Peyer's patch (tissue), 4 donors: Measurements from ENCODE around the gene LAMA5. TPM values are rescaled to one million over a fixed set of nuclear protein-coding genes. Genes with fewer than 3 reads are reported as not detected.

Experiments
- DNase-seq, 3 donors: peaks; one replicate each; pipeline ENCODE4 v3.0.0-alpha.2; 2017 to 2019
- H3K27ac ChIP-seq, 4 donors: fragments of 200-600 bp; sonication (generic); one replicate each; pipeline ENCODE4 v1.5.1; 2016 to 2019
- H3K27me3 ChIP-seq, 2 donors: fragments of 200-600 bp; sonication (generic); one replicate each; pipeline ENCODE4 v1.5.1; 2019
- H3K36me3 ChIP-seq, 3 donors: fragments of 200-600 bp; sonication (generic); one replicate each; pipeline ENCODE4 v1.5.1; 2016 to 2019
- H3K4me1 ChIP-seq, 4 donors: fragments of 200-600 bp; sonication (generic); one replicate each; pipeline ENCODE4 v1.5.1; 2016 to 2019
- H3K4me3 ChIP-seq, 4 donors: fragments of 200-600 bp; sonication (generic); 1 replicate in 3 of 4; 2 replicates in 1 of 4; pipeline ENCODE4 v1.5.1; 2016 to 2019; ENCODE audit warnings: mild to moderate bottlenecking in 1 of 4
- H3K9me3 ChIP-seq, 4 donors: fragments of 200-600 bp; sonication (generic); one replicate each; pipeline ENCODE4 v1.5.1; 2016 to 2019; ENCODE audit warnings: mild to moderate bottlenecking in 1 of 4
- CTCF ChIP-seq, 6 experiments: fragments of 450-650 bp in 4 of 6; fragments of 200-600 bp in 2 of 6; sonication (generic) in 1 of 6; IDR thresholded peaks; one replicate each; pipeline ENCODE4 v1.5.1; 2017 to 2019; ENCODE audit warnings: antibody characterized with exemption in 6 of 6, mild to moderate bottlenecking in 3 of 6, moderate library complexity in 1 of 6
- POLR2A ChIP-seq, 2 donors: fragments of 450-650 bp; IDR thresholded peaks; one replicate each; pipeline ENCODE4 v1.5.1; 2017; ENCODE audit warnings: antibody characterized with exemption in 2 of 2, mild to moderate bottlenecking in 2 of 2, moderate library complexity in 2 of 2
- total RNA-seq, 4 donors: library from RNA; depleted of rRNA; stranded (reverse); fragments of >200 nt; gene quantifications; one replicate each; pipeline ENCODE4 v1.1.0, GENCODE V29; 2016

Gene LAMA5
- total RNA-seq, 4 donors from 2014 or later, result 31.2 to 328 (median 87.3) TPM

DNA sequence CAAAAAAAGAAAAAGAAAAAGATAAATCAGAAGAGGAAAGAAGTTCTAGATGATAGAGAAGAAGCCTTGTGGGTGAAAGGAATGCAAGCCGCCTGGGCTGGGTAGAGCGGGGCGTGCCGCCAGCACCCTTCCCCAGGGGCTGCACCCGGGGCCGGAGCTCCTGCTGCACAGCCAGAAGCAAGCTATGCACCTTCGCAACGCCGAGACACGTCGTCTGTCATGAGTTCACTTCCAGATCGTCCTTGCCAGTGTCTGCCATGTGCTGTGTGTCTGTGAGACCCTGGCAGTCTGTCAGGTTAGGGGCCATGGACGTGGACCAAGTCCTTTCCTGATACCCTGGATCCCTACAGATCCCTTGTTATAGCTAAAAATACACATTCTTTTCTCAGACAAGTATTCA, 89.9 kb downstream of the LAMA5 start:
- DNase-seq, result no peak
- Histone ChIP-seq H3K36me3 (peaks cover 0 to 74% (median 0%) of the 10 kb centered on the region in 3 donors), H3K27ac (no peak overlapping the region), H3K27me3 (no peaks in the 10 kb centered on the region), H3K9me3 (no peaks in the 10 kb centered on the region), H3K4me3 (no peak overlapping the region), H3K4me1 (no peaks in the 10 kb centered on the region)
- TF ChIP-seq CTCF (IDR thresholded peaks at IDR 0.05) (no peak), POLR2A (IDR thresholded peaks at IDR 0.05) (no peak)

GRCh38 chr20:62276439-62276838, 90.7 kb downstream of the LAMA5 start:
- no peak for DNase-seq
- Histone ChIP-seq H3K36me3 (peaks cover 0 to 74% (median 0%) of the 10 kb centered on the region in 3 donors), H3K4me1 (no peaks in the 10 kb centered on the region), H3K27me3 (no peaks in the 10 kb centered on the region), H3K9me3 (no peaks in the 10 kb centered on the region), H3K27ac (no peak overlapping the region), H3K4me3 (no peak overlapping the region)
- no peak for TF ChIP-seq CTCF (IDR thresholded peaks at IDR 0.05)
- no peak for TF ChIP-seq POLR2A (IDR thresholded peaks at IDR 0.05)

- no peak for DNase-seq
- TF ChIP-seq POLR2A (IDR thresholded peaks at IDR 0.05) (no peak), CTCF (IDR thresholded peaks at IDR 0.05) (no peak)
- H3K9me3 ChIP-seq, result no peaks in the 10 kb centered on the region
- no peak overlapping the region for H3K27ac ChIP-seq
- no peaks in the 10 kb centered on the region for H3K27me3 ChIP-seq
- H3K4me3 ChIP-seq, result no peak overlapping the region
- no peaks in the 10 kb centered on the region for H3K4me1 ChIP-seq
- H3K36me3 ChIP-seq, result peaks cover 0 to 63% (median 0%) of the 10 kb centered on the region in 3 donors
Observed at GRCh38 chr20:62275219-62275618, 91.9 kb downstream of the LAMA5 start.

GRCh38 chr20:62274332-62274950, 92.7 kb downstream of the LAMA5 start:
- Histone ChIP-seq H3K9me3 (no peaks in the 10 kb centered on the region), H3K36me3 (peaks cover 0 to 62% (median 0%) of the 10 kb centered on the region in 3 donors), H3K27ac (no peak overlapping the region), H3K4me1 (no peaks in the 10 kb centered on the region), H3K4me3 (no peak overlapping the region), H3K27me3 (no peaks in the 10 kb centered on the region)
- no peak for DNase-seq
- no peak for TF ChIP-seq CTCF (IDR thresholded peaks at IDR 0.05)
- no peak for TF ChIP-seq POLR2A (IDR thresholded peaks at IDR 0.05)

GRCh38 chr20:62273416-62273815, 93.7 kb downstream of the LAMA5 start:
- peaks cover 0 to 65% (median 0%) of the 10 kb centered on the region in 3 donors for H3K36me3 ChIP-seq
- no peak overlapping the region for H3K4me3 ChIP-seq

More at GRCh38 chr20:62273416-62273815, 93.7 kb downstream of the LAMA5 start:
- Histone ChIP-seq H3K27me3 (no peaks in the 10 kb centered on the region), H3K9me3 (no peaks in the 10 kb centered on the region), H3K4me1 (no peaks in the 10 kb centered on the region), H3K27ac (no peak overlapping the region)
- TF ChIP-seq CTCF (IDR thresholded peaks at IDR 0.05) (no peak), POLR2A (IDR thresholded peaks at IDR 0.05) (no peak)
- no peak for DNase-seq
